GM19351 (cell line): ENCODE results near the gene KRTAP5-8.
"Not testable (repeated sequence)": the region's sequence is repeated elsewhere in the genome, so short reads cannot be mapped to it uniquely, and the experiment has no call there.

Experiments
- ATAC-seq: cut with Tn5 transposase; IDR thresholded peaks from one replicate; pipeline ENCODE4 v1.9.1; 2021; ENCODE audit warnings: mild to moderate bottlenecking, moderate library complexity; ENCODE audit not compliant: unreplicated experiment

KRTAP5-8 gene

DNA sequence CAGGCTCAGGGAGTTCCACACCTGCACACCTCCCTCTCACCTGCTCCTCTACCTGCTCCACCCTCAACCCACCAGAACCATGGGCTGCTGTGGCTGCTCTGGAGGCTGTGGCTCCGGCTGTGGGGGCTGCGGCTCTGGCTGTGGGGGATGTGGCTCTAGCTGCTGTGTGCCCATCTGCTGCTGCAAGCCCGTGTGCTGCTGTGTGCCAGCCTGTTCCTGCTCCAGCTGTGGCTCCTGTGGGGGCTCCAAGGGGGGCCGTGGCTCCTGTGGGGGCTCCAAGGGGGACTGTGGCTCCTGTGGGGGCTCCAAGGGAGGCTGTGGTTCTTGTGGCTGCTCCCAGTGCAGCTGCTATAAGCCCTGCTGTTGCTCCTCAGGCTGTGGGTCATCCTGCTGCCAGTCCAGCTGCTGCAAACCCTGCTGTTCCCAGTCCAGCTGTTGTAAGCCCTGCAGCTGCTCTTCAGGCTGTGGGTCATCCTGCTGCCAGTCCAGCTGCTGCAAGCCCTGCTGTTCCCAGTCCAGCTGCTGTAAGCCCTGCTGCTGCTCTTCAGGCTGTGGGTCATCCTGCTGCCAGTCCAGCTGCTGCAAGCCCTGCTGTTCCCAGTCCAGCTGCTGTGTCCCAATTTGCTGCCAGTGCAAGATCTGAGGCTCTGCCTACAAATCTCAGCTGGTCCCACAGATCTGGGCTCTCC, at the start of gene KRTAP5-8:
Gene KRTAP5-8 (plus strand): TSS at position 49 of the 689 bp plus-strand sequence. CDS start 31 bp downstream, at position 80.
- ATAC-seq: not testable (repeated sequence)

GRCh38 chr11:71488681-71489270, 49.0 kb upstream of the KRTAP5-8 start:
- ATAC-seq: no peak

GRCh38 chr11:71489311-71490043, 48.3 kb upstream of the KRTAP5-8 start:
- no peak for ATAC-seq

GRCh38 chr11:71490044-71490730, 47.6 kb upstream of the KRTAP5-8 start:
- no peak for ATAC-seq

- no peak for ATAC-seq
Observed at GRCh38 chr11:71490731-71491390, 47.0 kb upstream of the KRTAP5-8 start.

- ATAC-seq: no peak
Observed at GRCh38 chr11:71491531-71491930, 46.3 kb upstream of the KRTAP5-8 start.

DNA sequence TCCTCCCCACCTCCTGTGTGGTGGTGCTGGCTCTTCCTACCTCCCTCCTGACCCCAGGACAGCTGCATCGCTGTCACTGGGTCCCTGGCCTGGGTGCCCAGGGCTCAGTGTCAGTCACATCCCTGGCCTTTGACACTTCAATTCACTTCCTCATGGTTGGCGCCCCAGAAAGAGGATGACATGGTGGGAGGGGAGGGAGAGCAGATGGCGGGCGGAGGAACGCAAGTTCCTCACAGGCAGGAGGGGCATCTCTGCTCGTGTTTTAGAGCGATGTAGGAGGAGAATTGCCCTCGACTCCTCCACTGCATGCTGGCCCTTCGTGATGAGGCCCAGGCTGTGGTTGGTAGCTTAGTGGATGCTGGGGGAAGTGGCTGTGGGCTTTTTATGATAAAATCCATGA, 45.9 kb upstream of the KRTAP5-8 start:
- ATAC-seq: no peak

DNA sequence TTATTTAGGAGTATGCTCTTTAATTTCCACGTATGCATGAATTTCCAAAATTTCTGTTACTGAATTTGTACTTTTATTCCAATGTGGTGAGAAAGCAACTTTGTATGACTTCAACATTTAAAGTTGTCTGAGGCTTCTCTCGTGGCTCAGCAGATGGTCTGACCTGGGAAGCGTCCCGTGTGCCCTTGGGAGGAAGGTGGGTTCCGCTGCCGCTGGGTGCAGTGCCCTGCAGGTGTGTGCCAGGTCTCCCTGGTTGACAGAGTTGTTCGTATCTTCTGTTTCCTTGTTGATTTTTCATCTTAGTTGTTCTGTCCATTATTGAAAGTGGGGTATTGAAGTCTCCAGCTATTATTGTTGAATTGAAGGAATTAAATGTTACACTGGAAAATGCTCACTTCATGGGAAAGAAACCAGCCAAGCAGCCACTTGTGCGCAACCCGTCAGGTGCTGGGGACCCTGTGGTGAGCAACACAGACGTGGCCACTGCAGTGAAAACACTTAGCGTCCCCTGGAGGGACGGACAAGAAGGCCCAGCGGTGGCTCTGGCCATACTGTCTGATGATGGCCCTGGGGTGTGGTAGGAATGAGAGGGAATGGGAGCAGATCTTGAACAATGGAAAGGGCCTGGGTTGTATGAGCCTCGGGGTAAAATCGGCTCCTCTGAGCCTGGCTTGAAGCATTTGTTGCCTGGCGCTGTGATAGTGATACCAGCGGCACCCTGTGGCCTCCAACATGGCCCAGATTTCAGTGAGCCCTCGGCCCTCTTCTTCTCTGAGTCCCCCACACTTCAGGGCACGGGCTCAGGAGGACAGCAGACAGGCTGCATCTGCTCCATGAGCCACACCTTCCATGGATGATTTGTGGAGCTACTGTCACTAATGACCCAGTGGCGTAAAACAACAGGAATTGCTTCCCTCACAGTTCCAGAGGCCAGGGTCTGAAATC, 42.3 kb upstream of the KRTAP5-8 start:
- ATAC-seq: no peak

DNA sequence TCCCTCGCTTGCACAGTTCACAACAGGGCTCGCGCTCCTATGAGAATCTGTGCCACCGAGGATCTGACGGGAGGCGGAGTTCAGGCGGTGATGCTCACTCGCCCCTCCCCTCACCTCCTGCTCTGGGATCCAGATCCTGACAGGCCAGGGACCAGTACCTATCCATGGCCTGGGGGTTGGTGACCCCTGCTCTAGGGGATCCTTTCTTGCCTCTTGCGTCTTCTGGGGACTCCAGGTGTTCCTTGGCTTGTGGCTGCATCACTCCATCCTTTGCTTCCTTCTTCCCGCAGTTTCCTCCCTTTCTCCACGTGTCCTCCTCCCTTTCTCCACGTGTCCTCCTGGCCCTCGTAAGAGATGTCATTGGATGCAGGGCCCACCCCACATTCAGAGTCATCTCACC, 41.4 kb upstream of the KRTAP5-8 start:
- ATAC-seq: no peak

DNA sequence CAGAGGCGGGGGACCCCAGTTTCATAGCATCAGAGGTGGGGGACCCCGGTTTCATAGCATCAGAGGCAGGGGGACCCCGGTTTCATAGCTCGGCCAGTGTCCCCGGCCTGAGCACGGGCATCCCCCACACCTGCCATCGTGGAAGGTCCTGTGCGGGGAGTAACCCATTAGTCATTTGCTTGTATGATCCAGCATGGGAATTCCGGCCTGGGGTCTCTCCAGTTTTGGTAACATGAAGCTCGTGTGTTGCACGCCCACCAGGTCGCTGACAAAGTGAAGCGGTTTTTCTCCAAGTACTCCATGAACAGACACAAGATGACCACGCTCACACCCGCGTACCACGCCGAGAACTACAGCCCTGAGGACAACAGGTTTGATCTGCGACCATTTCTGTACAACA, 39.7 kb upstream of the KRTAP5-8 start:
- ATAC-seq: no peak

DNA sequence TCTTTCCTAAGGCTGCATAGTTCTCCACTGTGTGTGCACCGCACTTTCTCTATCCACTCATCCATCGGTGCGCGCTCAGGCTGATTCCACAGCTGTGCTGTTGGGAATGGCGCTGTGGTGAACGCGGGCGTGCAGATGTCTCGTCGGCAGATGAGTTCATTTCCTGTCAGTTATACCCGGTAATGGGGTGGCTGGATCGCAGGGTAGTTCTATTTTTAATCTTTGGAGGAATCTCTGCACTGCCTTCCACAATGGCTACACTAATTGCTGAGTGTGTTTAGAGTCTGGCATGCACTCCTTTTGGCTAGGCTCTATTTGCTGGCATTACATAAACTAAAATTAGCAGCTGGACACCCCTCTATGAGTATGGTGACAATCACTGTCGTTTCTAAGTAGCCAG, 38.7 kb upstream of the KRTAP5-8 start:
- no peak for ATAC-seq

- no peak for ATAC-seq
Observed at GRCh38 chr11:71499546-71499945, 38.3 kb upstream of the KRTAP5-8 start.

GRCh38 chr11:71500601-71501021, 37.2 kb upstream of the KRTAP5-8 start:
- no peak for ATAC-seq

GRCh38 chr11:71501071-71501985, 36.5 kb upstream of the KRTAP5-8 start:
- no peak for ATAC-seq

- ATAC-seq: no peak
Observed at GRCh38 chr11:71502026-71502425, 35.8 kb upstream of the KRTAP5-8 start.

- no peak for ATAC-seq
Observed at GRCh38 chr11:71502871-71503435, 34.9 kb upstream of the KRTAP5-8 start.

GRCh38 chr11:71504531-71504930, 33.3 kb upstream of the KRTAP5-8 start:
- ATAC-seq: no peak

- no peak for ATAC-seq
Observed at GRCh38 chr11:71505001-71505400, 32.8 kb upstream of the KRTAP5-8 start.
